Right lobe of liver (tissue), 4 donors: ENCODE measurements around the gene ZSCAN22.

Experiments
- POLR2A ChIP-seq: fragments of 450-650 bp; IDR thresholded peaks from one replicate; pipeline ENCODE4 v1.6.1; 2017; ENCODE audit warnings: antibody characterized with exemption, mild to moderate bottlenecking
- TF ChIP-seq, protein P1 (sequence below), 4 donors: fragments of 200-600 bp in 3 of 4; fragments of 450-650 bp in 1 of 4; IDR thresholded peaks; one replicate each; pipeline versions ENCODE4 v1.5.1 to v1.8.0; 2016 to 2022; ENCODE audit warnings: antibody characterized with exemption in 4 of 4, mild to moderate bottlenecking in 2 of 4
- donor health status: DM: no; HTN: no; CAD: no.
- donor health status: DM: no; HTN: no; CAD: no.
- donor health status: DM: no; HTN: yes; CAD: no.

DNA sequence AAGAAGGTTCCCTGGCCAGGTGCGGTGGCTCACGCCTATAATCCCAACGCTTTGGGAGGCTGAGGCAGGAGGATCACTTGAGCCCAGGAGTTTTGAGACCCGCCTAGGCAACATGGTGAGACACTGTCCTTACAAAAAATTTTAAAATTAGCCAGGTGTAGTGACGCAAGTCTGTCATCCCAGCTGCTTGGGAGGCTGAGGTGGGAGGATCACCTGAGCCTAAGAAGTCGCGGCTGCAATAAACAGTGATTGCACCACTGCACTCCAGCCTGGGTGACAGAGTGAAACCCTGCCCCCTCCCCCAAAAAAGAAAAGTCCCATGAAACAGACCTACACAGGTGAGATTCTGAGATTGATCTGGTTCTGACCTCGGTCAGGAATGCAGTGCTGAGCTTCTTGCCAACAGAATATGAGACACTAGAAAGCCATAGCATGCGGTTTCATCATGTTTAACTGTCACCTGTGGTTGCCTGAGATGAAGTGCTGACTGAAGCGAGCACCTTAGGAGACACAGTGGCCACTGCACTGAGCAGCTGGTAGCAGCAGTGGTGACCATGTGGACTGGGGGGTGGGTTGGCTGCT is 28.5 kb downstream of the ZSCAN22 start:
- TF ChIP-seq, protein P1, sequence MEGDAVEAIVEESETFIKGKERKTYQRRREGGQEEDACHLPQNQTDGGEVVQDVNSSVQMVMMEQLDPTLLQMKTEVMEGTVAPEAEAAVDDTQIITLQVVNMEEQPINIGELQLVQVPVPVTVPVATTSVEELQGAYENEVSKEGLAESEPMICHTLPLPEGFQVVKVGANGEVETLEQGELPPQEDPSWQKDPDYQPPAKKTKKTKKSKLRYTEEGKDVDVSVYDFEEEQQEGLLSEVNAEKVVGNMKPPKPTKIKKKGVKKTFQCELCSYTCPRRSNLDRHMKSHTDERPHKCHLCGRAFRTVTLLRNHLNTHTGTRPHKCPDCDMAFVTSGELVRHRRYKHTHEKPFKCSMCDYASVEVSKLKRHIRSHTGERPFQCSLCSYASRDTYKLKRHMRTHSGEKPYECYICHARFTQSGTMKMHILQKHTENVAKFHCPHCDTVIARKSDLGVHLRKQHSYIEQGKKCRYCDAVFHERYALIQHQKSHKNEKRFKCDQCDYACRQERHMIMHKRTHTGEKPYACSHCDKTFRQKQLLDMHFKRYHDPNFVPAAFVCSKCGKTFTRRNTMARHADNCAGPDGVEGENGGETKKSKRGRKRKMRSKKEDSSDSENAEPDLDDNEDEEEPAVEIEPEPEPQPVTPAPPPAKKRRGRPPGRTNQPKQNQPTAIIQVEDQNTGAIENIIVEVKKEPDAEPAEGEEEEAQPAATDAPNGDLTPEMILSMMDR (IDR thresholded peaks at IDR 0.05), result no peak
- no peak for TF ChIP-seq POLR2A
